Measurements from ENCODE around the gene DDX4. TPM values are rescaled to one million over a fixed set of nuclear protein-coding genes. Genes with fewer than 3 reads are reported as not detected.
A peak's percentile ranks its signal among the peaks of the same experiment; 100 is the strongest.

The DDX4 gene
- polyA plus RNA-seq, 3 donors = not detected

DNA sequence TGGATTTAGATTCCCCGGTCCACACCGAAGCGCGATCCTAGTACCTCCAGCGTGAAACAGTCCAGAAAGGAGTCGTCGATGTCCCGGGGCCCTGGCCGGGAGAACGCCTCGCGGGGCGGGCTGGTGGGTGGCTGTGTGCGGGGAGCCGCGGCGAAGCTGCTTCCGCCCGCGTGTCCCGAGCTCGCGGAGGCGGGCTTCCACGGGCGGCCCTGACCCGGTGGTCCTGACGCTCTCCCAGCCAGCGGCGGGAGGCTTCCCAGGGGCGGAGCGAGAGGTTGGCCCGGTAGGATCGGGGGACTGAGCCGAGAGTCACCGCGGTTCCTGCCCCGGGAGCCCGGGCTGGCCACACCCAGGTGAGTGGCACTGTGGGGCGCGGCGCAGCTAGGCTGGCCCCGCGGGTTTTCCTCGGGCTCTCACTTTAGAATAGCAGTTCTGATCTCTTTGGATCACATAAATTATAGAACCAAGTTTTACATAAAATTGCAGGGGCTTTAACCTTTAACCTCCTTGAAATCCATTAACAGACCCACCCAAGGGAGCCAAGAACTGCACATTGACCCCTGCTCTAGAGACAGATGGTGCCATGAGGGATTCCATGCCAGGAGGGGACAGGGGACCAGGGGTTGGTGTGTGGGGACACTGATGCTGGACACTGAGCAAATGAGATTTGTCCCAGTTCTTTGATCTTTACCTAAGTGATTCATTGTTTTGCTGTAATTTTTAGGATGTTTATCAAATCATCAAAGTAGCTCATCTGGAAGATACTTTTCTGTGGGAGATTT, 84.1 kb downstream of the DDX4 start:
- DNase-seq = peak; percentile 22

DNA sequence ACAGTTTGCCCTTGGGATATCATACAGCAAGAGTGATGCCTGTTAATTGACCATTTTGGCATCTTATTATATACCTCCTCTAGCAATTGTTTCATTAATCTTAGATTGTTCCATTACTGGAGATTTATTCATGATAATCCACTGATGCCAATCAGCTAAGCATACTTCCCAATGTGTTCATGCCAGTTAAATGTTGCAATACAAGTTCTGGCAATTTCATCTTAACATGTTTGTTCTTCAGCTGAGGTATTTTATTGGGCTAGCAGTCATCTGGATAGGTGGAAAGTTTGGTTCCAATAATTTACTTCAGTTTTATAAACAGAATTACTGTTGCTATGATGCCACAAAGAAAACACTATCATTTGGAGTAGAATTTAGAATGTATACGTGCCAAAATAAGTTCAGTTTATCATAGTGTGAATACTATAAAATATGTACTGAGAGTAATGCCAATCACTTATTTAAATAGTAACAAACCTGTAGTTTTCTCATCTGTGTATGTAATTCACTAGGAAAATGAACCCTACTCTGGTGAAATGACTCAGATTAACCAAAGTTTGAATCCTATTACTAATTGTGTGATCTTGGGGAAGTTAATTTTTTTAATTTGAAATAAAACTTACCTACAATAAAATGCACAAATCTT, 85.4 kb downstream of the DDX4 start:
- no peak for DNase-seq

DNA sequence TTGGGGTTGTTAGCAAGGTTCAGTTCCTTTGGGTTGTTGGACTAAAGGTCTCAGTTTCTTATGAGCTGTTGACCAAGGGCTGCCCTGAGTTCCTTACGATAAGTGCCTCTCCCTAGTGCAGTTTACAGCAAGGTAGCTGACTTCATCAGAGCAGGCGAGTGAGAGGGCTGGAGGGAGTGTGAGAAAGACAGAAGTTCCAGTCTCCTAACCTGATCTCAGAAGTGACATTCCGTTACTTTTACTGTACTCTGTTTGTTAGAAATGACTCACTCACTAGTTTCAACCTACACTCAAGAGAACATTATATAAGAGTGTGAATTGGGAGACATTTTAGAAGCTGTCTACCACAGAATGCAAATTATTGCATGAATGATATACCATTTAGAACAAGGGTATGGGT, 92.1 kb downstream of the DDX4 start:
- no peak for DNase-seq

DNA sequence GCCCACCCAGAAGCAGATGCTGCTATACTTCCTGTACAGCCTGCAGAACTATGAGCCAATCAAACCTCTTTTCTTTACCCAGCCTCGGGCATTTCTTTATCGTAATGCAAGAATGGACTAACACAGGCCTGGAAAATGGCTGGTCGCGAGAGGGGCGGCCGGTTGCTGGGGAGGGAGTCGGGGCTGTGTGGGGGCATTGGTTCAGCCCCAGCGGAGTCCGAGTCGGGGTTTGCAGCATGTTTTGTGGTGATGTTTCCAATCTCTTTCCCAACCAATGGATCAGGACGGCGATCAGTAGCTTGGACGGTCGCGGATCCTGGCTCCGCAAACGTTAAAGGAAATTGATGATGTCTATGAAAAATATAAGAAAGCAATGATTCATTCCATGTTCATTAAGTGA, 94.6 kb downstream of the DDX4 start:
- DNase-seq = no peak

DNA sequence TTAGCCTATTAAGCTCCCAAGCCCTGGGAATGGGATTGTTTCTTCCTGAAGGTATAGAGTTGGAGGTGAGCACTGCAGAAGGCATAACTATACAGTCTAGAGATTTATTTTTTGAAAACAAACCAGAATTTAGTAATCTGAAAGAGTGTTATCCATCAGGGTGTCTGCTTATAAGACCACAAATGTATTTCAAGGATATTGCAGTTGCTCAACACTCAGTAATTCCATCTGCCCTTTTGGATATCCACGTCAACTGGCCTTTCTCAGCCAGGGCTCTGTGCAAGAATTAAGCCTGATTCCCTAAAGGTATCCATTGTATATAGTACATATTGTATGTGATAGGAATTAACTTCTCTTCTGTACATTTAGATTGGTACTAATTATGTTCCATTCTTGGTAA, 98.3 kb downstream of the DDX4 start:
- DNase-seq = no peak

DNA sequence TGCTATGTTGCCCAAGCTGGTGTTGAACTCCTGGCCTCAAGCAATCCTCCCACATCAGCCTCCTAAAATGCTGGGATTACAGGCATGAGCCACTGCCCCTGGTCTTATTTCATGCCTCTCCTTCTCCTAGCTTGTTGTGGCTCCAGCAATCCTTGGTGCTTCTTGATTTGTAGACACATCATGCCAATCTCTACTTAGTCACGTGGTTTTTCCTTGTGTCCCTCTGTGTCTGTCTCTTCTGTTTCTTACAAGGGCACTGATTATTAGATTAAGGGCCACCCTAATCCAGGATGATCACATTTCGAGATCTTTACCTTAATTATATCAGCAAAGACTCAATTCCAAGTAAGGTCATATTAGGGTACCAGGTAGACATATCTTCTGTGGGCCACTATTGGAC, 104.1 kb downstream of the DDX4 start:
- no peak for DNase-seq

DNA sequence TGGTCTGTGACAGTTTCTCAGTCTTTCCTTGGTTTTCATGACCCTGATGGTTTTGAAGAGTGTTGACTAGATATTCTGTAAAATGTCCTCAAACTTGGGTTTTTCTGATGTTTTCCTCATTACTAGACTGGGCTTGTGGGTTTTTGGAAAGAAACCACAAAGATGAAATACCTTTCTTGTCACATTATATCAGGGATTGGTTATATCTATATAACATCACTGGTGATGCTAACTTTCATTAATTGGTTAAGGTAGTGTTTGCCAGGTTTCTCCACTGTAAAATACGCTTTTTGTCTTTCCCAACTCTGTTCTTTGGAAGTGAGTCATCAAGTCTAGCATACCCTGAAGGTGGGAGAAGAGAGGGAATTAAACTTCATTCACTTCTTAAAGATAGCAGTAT, 110.0 kb downstream of the DDX4 start:
- no peak for DNase-seq

DNA sequence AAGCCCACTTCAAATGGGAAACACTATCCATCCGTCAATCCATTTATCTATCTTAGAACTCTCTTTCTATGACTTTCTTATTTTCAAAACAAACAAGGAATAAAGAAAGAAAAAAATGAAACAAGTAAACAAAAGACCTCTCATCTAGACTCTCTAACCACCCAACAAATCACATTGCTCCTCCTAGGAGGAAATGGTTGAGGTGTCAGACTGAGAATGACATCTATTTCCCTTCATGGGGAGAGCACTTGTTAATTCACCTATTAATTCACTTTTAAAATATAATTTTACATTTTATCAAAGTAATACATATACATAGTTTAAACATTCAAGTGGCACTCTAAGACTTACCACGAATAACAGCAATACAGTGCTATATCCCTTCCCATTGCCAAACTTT, 110.9 kb downstream of the DDX4 start:
- no peak for DNase-seq

DNA sequence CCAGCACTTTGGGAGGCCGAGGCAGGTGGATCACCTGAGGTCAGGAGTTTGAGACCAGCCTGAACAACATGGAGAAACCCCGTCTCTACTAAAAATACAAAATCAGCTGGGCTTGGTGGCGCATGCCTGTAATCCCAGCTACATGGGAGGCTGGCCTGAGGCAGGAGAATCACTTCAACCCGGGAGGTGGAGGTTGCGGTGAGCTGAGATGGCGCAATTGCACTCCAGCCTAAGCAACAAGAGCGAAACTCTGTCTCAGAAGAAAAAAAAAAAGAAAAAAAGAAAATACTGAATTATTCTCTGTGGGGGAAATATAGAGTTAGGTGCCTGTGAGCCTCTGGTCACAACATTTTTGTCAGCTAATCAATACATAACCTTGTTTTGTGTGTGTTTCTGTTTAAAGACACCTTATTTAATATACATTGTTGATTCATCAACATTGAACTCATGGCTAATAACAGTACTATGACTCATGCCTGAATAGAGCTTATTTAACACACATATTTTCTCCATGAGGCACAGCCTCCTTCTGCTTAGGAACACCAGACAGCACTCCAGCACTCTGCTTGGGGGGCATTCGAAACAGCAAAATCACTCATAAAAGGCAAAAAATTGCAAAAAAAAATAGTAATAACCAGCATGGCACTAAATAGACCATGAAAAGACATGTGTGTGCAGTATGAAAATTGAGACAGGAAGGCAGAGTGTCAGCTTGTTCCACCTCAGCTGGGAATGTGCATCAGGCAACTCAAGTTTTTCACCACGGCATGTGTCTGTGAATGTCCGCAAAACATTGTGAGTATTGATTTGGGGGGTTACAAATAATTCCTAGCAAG, 113.2 kb downstream of the DDX4 start, which contains the start of gene IL31RA:
Gene IL31RA (plus strand): TSS at position 519 of the 836 bp plus-strand sequence. CDS start 214 bp downstream, at position 733.
- DNase-seq = no peak

DNA sequence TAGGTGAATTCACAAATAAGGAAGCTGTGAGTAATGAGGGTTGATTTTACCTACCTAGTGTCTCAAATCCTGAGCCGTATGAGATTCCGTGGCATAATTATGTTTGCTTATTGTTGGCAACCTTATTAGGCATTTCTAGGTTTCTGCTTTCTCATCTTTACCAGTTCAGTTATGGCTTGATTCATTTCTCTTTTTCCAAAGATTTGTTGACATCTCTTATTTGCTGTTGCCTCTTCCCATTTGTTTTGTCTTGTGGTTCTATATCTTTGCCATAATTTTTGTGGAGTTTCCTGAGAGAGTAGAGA, 113.8 kb downstream of the DDX4 start:
- DNase-seq = no peak

DNA sequence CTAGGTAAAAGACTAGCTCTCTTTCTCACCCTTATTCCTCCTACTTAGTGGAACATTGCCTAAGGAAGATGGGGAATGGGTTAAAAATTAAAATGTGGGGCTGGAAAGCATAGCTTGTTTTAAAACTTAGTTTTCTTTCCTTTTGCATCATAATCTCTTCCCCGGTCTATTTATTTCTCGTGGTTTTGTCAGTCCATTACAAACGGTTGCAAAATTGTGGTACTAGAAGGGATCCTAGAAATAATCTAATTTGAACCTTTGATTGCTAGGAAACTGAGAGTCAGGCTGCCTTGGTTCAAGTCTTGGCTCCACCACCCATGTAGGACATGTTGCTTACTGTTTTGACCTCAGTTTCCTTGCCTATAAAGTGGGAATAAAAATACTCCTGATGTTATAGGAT, 114.6 kb downstream of the DDX4 start:
- no peak for DNase-seq

DNA sequence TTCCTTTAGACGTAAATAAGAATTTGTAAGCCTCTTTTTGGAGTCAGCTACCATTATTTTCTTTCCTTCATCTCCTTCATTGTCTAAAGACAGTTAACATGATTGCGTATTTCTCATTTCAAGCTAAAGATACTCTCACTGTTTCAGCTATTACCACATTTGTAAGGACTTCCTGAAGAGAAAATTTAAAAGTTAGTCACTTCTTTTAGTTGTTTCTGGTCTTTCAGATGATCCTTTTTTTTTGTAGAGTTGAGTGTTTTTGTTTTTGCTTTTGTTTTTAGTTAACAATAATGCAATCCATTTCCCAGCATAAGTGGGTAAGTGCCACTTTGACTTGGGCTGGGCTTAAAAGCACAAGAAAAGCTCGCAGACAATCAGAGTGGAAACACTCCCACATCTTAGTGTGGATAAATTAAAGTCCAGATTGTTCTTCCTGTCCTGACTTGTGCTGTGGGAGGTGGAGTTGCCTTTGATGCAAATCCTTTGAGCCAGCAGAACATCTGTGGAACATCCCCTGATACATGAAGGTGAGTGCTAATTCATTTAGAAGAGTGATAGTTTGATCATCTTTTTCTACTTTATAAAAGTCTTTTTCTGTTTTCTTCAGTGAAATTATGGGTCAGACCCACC, 115.3 kb downstream of the DDX4 start:
- no peak for DNase-seq

DNA sequence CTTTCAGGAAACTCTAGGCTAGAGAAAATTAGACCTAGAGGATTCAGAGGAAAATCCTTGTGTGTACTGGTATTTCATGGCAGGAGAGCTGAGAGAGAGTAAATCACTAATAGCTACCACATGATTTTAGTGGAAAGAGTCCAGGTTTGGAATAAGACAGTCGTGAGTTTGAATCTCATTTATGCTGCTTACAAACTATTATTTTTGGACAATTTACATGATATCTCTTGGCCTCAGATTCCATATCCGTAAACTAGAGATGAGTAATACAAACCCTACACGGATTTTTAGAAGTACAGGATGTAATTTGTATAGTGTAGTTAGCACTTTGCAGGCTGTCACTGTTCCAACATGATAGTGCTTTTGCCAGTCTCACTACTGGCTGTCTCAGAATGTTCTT, 116.0 kb downstream of the DDX4 start:
- no peak for DNase-seq

DNA sequence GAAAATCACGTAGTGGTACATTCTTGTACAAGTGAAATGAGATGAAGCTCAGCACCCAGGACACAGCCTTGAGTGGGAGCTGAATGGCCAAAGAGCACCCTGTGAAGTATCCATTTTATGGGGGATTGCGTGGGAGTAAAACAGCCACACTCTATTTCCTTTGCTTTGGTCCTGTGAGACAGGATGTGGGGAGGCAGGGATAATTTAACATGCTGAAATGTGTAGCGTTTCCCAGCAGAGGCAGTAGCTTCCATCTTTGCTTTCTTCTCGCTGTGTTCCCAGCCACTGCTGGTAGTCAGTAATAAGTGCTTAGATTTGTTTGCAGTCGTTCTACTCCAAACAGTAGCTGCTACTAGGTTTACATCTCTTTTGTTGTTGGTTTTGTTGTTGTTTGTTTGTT, 117.6 kb downstream of the DDX4 start:
- peak; percentile 5 for DNase-seq

DNA sequence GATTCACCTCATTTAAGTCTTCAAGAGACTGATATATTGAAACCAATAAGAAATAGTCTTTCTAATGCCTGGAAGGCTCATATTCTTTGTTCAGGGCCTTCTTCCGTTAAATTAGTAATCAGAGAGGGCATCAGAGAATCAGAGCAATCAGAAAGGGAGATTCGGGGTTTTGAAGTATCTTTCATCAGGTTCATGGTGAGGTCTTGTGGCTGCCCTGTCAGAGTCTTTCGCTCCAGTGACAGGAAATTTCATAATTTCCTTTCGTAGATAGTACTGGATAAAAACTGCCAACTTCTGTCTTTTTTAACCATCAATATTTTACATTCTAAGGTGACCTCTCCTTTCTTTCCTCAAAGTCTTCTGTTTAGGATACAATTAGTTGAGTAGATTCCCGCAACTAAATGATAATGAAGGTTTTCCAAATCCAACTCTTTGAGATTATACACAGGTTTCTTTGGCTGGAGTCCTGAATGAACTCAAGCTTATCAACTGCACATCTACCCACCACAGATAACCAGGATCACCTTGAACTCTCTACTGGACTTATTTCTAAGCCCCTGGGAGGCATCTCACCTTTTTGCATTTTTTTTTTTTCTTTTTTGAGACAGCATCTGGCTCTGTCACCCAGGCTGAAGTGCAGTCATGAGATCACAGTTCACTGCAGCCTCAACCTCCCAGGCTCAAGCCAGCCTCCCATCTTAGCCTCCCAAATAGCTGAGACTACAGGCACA, 118.8 kb downstream of the DDX4 start:
- no peak for DNase-seq

DNA sequence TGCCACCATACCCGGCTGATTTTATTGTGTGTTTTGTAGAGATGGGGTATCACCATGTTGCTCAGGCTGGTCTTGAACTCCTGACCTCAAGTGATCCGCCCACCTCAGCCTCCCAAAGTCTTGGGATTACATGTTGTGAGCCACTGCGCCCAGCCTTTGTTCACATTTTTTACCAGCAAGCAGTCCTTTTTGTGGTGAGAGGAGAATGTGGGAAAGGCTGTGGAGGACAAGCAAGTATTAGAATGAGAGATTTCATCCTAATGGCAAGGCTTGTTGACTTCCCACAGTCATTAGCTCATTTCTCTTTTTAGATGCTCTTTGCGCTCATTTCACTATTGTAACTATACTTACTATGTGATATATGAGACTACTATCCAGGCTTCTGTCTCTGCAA, 119.4 kb downstream of the DDX4 start:
- DNase-seq = no peak

DNA sequence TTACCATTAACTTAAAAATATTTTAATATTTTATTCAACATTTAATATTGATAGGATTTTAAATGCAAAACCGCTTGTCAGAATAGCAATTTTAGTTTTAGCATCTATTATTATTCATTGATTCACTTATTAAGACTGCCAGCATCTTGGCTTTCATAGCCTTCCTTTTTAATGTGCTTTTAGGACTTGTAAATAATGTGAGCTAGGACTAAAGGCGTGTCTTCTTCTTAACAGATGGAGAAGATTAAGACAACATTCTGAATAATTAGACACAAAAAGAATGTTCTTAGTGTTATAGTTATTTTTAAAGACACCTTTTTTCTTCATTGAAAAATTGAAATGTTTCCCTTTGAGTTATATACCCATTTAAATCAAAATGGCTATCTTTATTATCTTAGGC, 120.2 kb downstream of the DDX4 start:
- no peak for DNase-seq

DNA sequence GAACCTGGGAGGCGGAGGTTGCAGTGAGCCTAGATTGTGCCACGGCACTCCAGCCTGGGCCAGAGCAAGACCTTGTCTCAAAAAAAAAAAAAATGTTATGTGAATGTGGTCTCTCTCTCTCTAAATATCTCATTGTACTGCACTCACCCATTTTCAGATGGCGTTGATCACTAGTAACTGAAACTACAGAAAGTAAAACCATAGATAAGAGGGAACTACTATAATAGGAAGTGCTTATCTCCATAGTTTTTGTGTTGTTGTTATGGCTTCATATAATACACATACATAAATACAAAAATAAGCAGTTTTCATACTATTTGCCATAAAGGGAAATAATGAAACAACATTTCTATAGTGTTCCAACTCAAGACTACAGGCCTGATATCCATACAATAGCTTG, 122.4 kb downstream of the DDX4 start:
- no peak for DNase-seq

DNA sequence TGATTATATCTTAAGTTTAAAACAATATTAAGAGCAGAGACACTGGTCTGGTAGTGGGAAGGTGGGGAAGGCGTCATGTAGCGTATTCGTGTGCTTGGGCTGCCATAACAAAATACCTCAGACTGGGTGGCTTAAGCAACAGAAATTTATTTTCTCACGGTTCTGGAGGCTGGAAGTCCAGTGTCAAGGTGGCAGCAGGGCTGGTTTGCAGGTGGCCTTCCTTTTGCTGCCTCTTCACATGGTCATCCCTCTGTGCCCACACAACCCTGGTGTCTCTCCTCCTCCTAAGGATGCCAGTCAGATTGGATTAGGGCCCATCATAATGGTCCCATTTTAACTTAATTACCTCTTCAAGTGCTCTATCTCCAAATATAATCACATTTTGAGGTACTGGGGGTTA, 122.8 kb downstream of the DDX4 start:
- no peak for DNase-seq

DNA sequence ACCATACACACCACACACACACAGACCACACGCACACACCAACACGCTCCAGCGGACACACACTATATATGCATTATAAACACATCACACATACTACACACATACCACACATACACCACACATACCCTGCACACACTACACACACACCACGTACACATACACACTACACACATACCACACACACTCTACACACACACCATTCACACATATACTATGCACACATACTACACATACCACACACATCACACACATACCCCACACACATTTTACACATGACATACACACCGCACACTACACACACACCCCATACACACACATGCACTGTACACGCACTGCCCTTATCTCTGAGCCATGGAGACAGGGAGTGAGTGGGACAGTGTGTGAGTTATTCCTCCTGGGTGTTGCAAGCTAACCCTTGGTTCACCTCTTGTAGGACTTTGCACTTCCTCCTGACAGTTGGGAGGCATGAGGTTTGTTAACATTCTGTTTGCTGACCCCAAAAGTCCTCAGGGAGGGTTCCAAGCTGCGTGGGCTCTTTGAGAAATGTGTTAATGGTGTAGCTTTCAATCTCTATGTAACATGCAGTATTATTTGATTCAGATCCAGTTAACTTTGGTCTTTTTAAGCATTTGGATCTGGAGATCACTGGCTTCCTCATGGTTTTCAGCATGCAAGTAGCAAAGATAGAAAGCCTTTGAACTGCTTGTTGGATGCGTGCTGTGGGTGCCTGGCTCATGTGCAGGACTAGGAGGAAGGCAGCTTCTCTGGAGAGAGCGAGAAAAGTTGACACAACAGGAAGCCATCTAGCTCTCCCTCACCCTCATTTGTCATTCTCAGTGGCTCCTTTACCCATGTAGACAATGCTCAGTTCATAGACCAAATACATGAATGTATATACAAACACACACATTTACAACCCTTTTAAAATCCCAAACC, 127.0 kb downstream of the DDX4 start:
- DNase-seq = no peak

DNA sequence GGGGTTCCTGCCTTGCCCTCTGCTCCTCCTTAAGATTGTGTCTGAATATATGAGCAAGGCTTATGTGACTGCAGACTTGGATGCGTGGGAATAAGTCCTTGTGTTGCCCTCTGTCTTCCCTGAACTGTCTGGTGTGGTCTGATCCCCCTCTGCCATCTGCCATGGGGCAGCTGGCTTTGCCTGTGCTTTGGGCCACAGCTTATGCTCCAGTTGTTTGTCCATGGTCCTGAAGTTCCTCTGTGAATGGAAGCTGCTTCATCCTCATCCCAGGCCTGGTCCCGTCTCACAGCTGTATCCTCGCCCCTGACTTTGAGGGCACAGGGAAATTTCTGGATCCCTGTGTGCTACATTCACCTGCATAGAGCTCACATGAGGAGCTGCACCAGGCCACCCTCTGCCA, 128.0 kb downstream of the DDX4 start:
- no peak for DNase-seq
